ENCODE data around the gene ASB16. TPM values are rescaled to one million over a fixed set of nuclear protein-coding genes. Genes with fewer than 3 reads are reported as not detected.

Gene ASB16
- total and polyA plus RNA-seq, 9 of the 15 experiments (the other 6 are each of a cell fraction or from before 2014, with no cell fraction given) = 0.03 to 0.07 TPM; not detected in 7

DNA sequence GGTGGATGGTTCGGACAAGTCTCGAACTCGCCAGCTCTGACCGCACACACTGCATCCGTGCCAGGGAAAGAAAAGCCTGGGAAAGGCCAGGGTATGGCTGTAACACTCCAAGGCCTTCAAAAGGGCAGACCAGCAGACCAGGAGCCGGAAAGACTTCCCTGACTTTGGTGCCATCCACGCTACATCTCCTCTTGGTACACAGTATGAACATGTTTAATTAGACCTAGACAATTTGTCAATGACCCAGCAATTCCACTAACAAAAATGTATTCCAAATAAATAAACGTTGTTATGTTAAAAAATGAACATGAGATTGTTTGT, 46.4 kb upstream of the ASB16 start (continued):
- TF ChIP-seq, protein P1, sequence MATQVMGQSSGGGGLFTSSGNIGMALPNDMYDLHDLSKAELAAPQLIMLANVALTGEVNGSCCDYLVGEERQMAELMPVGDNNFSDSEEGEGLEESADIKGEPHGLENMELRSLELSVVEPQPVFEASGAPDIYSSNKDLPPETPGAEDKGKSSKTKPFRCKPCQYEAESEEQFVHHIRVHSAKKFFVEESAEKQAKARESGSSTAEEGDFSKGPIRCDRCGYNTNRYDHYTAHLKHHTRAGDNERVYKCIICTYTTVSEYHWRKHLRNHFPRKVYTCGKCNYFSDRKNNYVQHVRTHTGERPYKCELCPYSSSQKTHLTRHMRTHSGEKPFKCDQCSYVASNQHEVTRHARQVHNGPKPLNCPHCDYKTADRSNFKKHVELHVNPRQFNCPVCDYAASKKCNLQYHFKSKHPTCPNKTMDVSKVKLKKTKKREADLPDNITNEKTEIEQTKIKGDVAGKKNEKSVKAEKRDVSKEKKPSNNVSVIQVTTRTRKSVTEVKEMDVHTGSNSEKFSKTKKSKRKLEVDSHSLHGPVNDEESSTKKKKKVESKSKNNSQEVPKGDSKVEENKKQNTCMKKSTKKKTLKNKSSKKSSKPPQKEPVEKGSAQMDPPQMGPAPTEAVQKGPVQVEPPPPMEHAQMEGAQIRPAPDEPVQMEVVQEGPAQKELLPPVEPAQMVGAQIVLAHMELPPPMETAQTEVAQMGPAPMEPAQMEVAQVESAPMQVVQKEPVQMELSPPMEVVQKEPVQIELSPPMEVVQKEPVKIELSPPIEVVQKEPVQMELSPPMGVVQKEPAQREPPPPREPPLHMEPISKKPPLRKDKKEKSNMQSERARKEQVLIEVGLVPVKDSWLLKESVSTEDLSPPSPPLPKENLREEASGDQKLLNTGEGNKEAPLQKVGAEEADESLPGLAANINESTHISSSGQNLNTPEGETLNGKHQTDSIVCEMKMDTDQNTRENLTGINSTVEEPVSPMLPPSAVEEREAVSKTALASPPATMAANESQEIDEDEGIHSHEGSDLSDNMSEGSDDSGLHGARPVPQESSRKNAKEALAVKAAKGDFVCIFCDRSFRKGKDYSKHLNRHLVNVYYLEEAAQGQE (IDR thresholded peaks at IDR 0.05; ENCODE audit: borderline replicate concordance) = 0 out of 2 replicates have a peak, but pooled peaks have one; percentile 46
- TF ChIP-seq, protein P1 (CRISPR knock-in tag; IDR thresholded peaks at IDR 0.05; ENCODE audit: low read depth) = no peak

DNA sequence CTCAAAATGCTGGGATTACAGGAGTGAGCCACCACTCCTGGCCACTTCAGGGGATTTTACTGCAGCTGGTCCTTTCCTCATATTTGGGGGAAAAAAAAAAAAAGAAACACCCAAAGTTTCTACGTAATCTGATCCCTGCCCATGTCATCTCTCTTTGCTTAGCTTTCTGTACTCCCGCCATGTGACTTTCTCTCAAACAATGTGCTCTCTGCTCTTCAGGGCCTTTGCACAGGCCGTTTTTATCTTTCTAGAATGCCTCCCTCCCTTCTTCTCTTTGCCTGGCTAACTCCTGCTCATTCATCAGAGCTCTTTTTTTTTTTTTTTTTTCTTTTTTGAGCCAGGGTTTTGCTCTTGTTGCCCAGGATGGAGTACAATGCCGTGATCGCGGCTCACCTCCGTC, 42.1 kb upstream of the ASB16 start:
- Histone ChIP-seq H3K4me3 (no peak overlapping the region), H3K27me3 (ENCODE audit: control insufficient read depth in 2 of 2, insufficient read depth in 2 of 2, low read length in 2 of 2) (no peaks in the 10 kb centered on the region), H3K27ac (ENCODE audit: extremely low read depth, low read depth, low read length) (no peak overlapping the region), H3K36me3 (ENCODE audit: control insufficient read depth, insufficient read depth, low read length) (no peaks in the 10 kb centered on the region), H3K79me2 (ENCODE audit: control insufficient read depth, insufficient read depth, low read length) (no peaks in the 10 kb centered on the region), H3K4me1 (replicated peaks in 1 of 2; ENCODE audit: control insufficient read depth in 2 of 2, insufficient read depth in 2 of 2, low read length in 2 of 2) (peaks cover 14 to 18% of the 10 kb centered on the region in 2 experiments), H3K9ac (ENCODE audit: insufficient read depth in 1 of 2, low read depth in 2 of 2, low read length in 2 of 2) (no peak overlapping the region), H2AFZ (ENCODE audit: low read depth, low read length) (no peak overlapping the region), H3K9me1 (ENCODE audit: control insufficient read depth, insufficient read depth, low read length) (no peaks in the 10 kb centered on the region), H4K20me1 (replicated peaks; ENCODE audit: control insufficient read depth, insufficient read depth, low read length) (no peaks in the 10 kb centered on the region), H3K4me2 (ENCODE audit: insufficient read depth, low read length) (no peak overlapping the region), H3K9me3 (replicated peaks; ENCODE audit: control insufficient read depth, insufficient read depth, low read depth, low read length) (no peaks in the 10 kb centered on the region)
- no TSS peak for BruUV-seq (replicated peaks)
- TF ChIP-seq, protein P2, sequence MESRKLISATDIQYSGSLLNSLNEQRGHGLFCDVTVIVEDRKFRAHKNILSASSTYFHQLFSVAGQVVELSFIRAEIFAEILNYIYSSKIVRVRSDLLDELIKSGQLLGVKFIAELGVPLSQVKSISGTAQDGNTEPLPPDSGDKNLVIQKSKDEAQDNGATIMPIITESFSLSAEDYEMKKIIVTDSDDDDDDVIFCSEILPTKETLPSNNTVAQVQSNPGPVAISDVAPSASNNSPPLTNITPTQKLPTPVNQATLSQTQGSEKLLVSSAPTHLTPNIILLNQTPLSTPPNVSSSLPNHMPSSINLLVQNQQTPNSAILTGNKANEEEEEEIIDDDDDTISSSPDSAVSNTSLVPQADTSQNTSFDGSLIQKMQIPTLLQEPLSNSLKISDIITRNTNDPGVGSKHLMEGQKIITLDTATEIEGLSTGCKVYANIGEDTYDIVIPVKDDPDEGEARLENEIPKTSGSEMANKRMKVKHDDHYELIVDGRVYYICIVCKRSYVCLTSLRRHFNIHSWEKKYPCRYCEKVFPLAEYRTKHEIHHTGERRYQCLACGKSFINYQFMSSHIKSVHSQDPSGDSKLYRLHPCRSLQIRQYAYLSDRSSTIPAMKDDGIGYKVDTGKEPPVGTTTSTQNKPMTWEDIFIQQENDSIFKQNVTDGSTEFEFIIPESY (CRISPR knock-in tag; IDR thresholded peaks at IDR 0.05) = peak; percentile 65; the same call in 1 of the 2 replicates
- TF ChIP-seq, protein P3, sequence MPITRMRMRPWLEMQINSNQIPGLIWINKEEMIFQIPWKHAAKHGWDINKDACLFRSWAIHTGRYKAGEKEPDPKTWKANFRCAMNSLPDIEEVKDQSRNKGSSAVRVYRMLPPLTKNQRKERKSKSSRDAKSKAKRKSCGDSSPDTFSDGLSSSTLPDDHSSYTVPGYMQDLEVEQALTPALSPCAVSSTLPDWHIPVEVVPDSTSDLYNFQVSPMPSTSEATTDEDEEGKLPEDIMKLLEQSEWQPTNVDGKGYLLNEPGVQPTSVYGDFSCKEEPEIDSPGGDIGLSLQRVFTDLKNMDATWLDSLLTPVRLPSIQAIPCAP (CRISPR knock-in tag; IDR thresholded peaks at IDR 0.05; ENCODE audit: borderline replicate concordance) = no peak
- TF ChIP-seq, protein P4, sequence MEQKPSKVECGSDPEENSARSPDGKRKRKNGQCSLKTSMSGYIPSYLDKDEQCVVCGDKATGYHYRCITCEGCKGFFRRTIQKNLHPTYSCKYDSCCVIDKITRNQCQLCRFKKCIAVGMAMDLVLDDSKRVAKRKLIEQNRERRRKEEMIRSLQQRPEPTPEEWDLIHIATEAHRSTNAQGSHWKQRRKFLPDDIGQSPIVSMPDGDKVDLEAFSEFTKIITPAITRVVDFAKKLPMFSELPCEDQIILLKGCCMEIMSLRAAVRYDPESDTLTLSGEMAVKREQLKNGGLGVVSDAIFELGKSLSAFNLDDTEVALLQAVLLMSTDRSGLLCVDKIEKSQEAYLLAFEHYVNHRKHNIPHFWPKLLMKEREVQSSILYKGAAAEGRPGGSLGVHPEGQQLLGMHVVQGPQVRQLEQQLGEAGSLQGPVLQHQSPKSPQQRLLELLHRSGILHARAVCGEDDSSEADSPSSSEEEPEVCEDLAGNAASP (IDR thresholded peaks at IDR 0.05) = no peak
- ATAC-seq (no peak), FAIRE-seq (no peak), DNase-seq (ENCODE audit: extremely low read depth in 1 of 4, low spot score in 3 of 4) (no peak)
- 68% methylated on average over 6 of the region's 7 CpGs for WGBS (ENCODE audit: insufficient coverage, low coverage, missing lambda C conversion rate)
- ChIA-PET POLR2A (interaction anchor here (0.6 to 1.3 kb wide), 3 partner anchors 9 to 40 kb away, joined by 3 to 4 read pairs (median 3); no protein-coding TSS in a partner anchor), CTCF (ENCODE audit: low intra/inter-chr PET ratio) (no interaction called here)
- intact Hi-C loops (cut with micrococcal nuclease) (no loop called here), in situ Hi-C loops (cut with MboI) (no loop called here)
